Measurements from ENCODE around the gene CACNG7.

The CACNG7 gene

GRCh38 chr19:53879140-53880081, 29.7 kb upstream of the CACNG7 start:
- DNase-seq, result peak; percentile 86

DNA sequence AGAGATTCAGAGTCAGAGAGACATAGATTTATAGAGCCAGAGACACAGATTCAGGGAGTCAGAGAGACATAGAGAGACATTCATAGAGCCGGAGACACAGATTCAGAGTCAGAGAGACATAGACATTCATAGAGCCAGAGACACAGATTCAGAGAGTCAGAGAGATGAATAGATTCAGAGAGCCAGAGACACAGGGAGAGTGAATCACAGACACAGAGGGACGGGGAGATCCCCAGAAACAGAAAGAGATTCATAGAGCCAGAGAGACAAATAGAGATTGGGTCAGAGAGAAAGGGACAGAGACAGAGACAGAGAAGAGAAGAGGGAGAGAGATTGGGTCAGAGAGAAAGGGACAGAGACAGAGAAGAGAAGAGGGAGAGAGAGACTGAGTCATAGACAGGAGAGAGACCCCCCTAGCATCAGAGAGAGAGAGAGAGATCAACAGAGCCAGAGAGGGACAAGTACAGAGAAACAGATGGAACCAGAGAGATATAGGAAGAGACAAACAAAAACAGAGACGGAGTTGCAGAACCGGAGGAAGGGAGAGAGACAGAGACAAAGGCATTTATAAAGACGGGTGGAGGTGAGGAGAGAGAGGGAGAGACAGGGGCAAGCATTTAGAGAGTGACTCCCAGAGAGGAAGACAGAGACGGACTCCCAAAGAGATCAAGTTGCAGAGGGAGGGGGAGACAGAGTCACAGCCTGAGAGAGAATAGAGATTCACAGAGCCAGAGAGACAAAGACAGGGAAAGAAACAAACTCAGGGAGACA, 28.2 kb upstream of the CACNG7 start:
- no peak for DNase-seq

GRCh38 chr19:53881482-53882390, 27.3 kb upstream of the CACNG7 start, which contains the start of gene PRKCG:
Gene PRKCG (plus strand): TSS chr19:53882197. CDS start chr19:53882495, 298 bp downstream.
- DNase-seq, result peak; percentile 21

DNA sequence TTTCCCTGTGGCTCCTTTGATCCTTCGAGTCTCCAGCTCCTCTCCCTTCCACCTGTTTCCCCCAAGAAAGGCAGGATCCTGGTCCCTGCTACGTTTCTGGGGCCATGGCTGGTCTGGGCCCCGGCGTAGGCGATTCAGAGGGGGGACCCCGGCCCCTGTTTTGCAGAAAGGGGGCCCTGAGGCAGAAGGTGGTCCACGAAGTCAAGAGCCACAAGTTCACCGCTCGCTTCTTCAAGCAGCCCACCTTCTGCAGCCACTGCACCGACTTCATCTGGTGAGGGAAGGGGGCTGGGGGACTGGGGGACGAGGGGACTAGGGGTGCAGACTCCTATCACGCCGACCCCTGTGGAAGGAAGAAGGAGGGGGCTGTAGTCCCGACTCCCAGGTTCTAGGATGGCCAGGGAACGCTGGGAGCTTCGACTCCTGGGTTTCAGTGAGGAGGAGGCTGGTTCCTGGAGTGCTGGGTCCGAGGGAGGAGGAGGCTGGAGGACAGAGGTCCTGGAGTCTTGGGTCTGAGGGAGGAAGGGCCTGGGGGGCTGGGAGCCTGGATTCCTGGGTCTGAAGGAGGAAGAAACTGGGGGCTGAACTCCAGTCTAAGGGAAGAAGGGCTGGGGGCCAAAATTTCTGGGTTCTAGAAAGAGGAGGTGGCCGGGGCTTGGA, 26.6 kb upstream of the CACNG7 start:
- DNase-seq, result no peak

DNA sequence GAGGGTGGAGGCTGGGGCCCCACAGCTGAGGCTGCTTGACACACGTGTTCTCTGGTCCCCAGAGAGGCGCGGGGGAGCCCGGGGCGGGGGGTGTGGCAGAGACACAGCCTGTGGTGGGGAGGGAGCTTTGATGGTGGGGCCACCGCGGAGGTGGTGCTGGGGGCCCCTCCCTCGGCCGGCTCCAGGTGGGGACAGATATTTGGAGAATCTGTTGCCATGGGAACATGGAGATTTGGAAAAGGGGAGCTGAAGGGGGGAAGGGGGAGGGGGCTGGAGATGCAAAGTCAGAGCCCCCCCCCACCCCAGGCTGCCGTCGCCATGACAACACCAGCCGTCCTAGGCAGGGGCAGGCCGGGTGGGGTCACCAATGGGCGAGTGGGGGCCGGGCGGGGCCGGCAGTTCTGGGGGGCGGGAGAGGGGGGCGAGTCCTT, 25.8 kb upstream of the CACNG7 start:
- DNase-seq, result no peak

- no peak for DNase-seq
Measured at GRCh38 chr19:53883741-53884140, 25.3 kb upstream of the CACNG7 start.

GRCh38 chr19:53884256-53884655, 24.8 kb upstream of the CACNG7 start:
- no peak for DNase-seq

GRCh38 chr19:53885036-53885435, 24.0 kb upstream of the CACNG7 start:
- no peak for DNase-seq

DNA sequence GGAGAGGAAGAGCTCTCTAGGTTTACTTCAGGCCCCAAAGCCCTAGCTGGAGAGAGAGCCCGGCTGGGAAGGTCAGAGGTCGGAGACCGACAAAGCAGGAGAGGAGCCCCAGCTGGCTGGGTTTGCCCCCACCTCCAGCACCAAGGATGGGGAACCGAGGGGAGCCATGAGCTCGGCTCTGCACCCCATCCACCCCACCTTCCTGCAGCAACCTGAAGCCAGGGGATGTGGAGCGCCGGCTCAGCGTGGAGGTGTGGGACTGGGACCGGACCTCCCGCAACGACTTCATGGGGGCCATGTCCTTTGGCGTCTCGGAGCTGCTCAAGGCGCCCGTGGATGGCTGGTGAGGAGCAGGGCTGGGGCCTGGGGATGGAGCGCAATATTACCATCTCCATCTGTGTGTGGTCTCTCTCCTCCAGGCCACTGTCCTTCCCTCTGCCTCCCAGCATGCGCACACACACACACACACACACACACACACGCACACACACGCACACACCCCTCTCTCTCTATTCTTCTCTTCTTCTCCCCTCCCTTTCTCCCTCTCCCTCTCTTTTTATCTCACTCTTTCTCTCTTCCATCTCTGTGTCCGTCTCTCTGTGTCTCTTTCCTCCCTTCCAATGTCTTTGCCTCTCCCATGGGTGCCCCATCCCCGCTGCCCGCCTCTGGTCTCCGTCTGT, 16.6 kb upstream of the CACNG7 start:
- no peak for DNase-seq

- no peak for DNase-seq
Measured at GRCh38 chr19:53892981-53893325, 16.1 kb upstream of the CACNG7 start.

DNA sequence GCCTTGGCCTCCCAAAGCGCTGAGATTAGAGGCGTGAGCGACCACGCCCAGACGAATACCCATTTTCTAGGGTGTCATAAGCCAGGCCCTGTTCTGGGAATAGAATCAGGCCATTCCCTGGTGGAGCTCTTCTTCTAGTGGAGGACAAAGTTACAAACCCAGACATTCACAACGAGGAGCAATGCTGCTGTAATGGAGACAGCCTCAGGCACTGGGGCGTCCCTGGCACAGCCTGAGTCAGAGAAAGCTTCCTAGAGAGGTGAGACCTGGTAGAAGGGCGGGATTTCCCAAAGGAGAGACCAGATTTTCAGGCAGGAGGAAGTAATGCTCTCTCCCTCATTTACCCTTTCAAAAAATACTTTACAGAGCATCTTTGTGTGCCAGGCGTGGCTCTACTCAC, 14.4 kb upstream of the CACNG7 start:
- DNase-seq, result no peak

DNA sequence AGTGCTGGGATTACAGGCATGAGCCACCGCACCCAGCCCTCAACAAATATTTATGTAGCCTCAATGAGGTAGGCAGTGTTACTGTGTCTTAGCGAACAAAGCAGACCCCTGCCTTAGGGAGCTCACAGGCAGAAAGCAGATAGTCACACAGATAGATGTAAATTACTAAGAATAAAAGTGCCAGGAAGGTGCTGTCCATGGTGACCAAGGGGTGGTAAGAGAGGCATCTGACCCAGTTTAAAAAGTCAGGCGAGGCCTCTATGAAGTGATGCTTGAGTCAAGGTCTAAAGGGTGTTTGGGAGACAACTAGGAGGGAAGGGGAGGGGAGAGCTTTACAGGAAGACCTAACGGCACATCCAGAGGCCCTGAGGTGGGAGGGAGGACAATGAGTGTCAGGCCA, 12.4 kb upstream of the CACNG7 start:
- DNase-seq, result no peak

GRCh38 chr19:53897459-53897858, 11.6 kb upstream of the CACNG7 start:
- DNase-seq, result no peak

GRCh38 chr19:53898166-53898565, 10.9 kb upstream of the CACNG7 start:
- DNase-seq, result no peak

GRCh38 chr19:53898636-53899341, 10.3 kb upstream of the CACNG7 start:
- DNase-seq, result no peak

GRCh38 chr19:53900191-53900860, 8.8 kb upstream of the CACNG7 start:
- DNase-seq, result no peak

DNA sequence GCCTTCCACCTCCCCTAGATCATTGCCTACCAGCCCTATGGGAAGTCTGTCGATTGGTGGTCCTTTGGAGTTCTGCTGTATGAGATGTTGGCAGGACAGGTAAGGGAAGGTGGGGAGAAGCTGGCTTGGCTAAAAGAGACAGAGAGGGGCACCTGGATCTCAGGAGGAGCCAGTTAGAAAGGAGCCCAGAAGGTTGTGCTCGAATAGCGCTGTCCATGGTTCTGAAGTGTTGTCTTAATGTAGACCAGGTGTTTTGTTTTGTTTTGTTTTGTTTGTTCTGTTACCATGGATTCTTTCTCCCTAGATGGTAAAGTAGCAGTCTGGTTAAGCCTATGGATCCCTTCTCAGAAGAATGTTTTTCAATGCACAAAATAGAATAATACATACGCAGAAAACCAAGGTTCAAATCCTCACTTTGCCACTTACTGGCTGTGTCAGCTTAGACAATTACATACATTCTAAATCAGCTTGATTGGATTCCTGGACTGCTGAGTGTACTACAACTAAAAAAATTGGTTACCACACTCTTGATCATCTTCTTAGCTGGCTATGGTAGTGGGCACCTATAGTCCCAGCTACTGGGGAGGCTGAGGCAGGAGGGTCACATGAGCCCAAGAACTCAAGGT, 5.9 kb upstream of the CACNG7 start:
- no peak for DNase-seq

- no peak for DNase-seq
Measured at GRCh38 chr19:53904909-53905308, 4.2 kb upstream of the CACNG7 start.

- DNase-seq, result no peak
Measured at GRCh38 chr19:53905787-53906186, 3.3 kb upstream of the CACNG7 start.

Measured in NCI-H1105 treated with DMSO at 0.1 percent for 48 hours (cell line).